Bronchial epithelial cell (primary cell): ENCODE results near the gene PCSK5. TPM values are rescaled to one million over a fixed set of nuclear protein-coding genes. Genes with fewer than 3 reads are reported as not detected.
A peak's percentile ranks its signal among the peaks of the same experiment; 100 is the strongest.

ENCODE experiments used
- DNase-seq: peaks from one replicate; pipeline ENCODE4 v3.0.0-alpha.2; 2010; ENCODE audit warnings: low read depth
- FAIRE-seq: peaks from 2 replicates; lab custom pipeline; 2011; peaks lifted over from hg19 to GRCh38; lab: Jason Lieb, UNC
- H3K27me3 ChIP-seq: 2 replicates; pipeline ENCODE4 v1.5.1; 2011; ENCODE audit warnings: low read length; ENCODE audit not compliant: control insufficient read depth, insufficient read depth
- H3K36me3 ChIP-seq: 2 replicates; pipeline ENCODE4 v1.5.1; 2011; ENCODE audit warnings: low read length; ENCODE audit not compliant: control insufficient read depth, insufficient read depth
- H3K4me3 ChIP-seq: 2 replicates; pipeline ENCODE4 v1.5.1; 2011; ENCODE audit warnings: mild to moderate bottlenecking, low read depth, low read length, control low read depth
- CTCF ChIP-seq: IDR thresholded peaks from 2 replicates; pipeline ENCODE4 v1.5.1; 2011; ENCODE audit warnings: mild to moderate bottlenecking, moderate library complexity, low read length, control low read depth, inconsistent platforms; ENCODE audit not compliant: insufficient read depth, severe bottlenecking
- total RNA-seq: library from RNA; depleted of rRNA; stranded (reverse); fragments of >200 nt; gene quantifications from 2 replicates; pipeline ENCODE4 v1.2.1, GENCODE V29; 2014

The PCSK5 gene
- total RNA-seq, 1 donor from 2014 or later: 4.2 TPM

GRCh38 chr9:75965231-75965630 is 74.8 kb downstream of the PCSK5 start:
- H3K4me3 ChIP-seq: no peak overlapping the region
- TF ChIP-seq CTCF: no peak
- DNase-seq: no peak
- no peaks in the 10 kb centered on the region for H3K27me3 ChIP-seq
- no peaks in the 10 kb centered on the region for H3K36me3 ChIP-seq
- no peak for FAIRE-seq

- FAIRE-seq: no peak
- Histone ChIP-seq H3K27me3 (no peaks in the 10 kb centered on the region), H3K36me3 (no peaks in the 10 kb centered on the region), H3K4me3 (no peak overlapping the region)
- no peak for TF ChIP-seq CTCF
- no peak for DNase-seq
Observed at GRCh38 chr9:75967556-75967955, 77.1 kb downstream of the PCSK5 start.

GRCh38 chr9:75974016-75974766 is 83.7 kb downstream of the PCSK5 start:
- Histone ChIP-seq H3K4me3 (no peak overlapping the region), H3K36me3 (no peaks in the 10 kb centered on the region), H3K27me3 (no peaks in the 10 kb centered on the region)
- TF ChIP-seq CTCF: no peak
- FAIRE-seq (no peak), DNase-seq (no peak)

GRCh38 chr9:75975071-75975470 is 84.6 kb downstream of the PCSK5 start:
- DNase-seq (no peak), FAIRE-seq (no peak)
- no peaks in the 10 kb centered on the region for H3K36me3 ChIP-seq
- H3K27me3 ChIP-seq: no peaks in the 10 kb centered on the region
- no peak for TF ChIP-seq CTCF
- H3K4me3 ChIP-seq: no peak overlapping the region

- no peaks in the 10 kb centered on the region for H3K36me3 ChIP-seq
- no peaks in the 10 kb centered on the region for H3K27me3 ChIP-seq
- no peak for TF ChIP-seq CTCF
- H3K4me3 ChIP-seq: no peak overlapping the region
- DNase-seq (no peak), FAIRE-seq (no peak)
Observed at GRCh38 chr9:75976549-75976948, 86.1 kb downstream of the PCSK5 start.

GRCh38 chr9:75979362-75979761 is 88.9 kb downstream of the PCSK5 start:
- no peak for DNase-seq
- FAIRE-seq: no peak
- Histone ChIP-seq H3K4me3 (no peak overlapping the region), H3K36me3 (no peaks in the 10 kb centered on the region), H3K27me3 (no peaks in the 10 kb centered on the region)
- peak; percentile 39 for TF ChIP-seq CTCF
